ENCODE results near the gene DLX5. TPM values are rescaled to one million over a fixed set of nuclear protein-coding genes. Genes with fewer than 3 reads are reported as not detected.
A peak's percentile ranks its signal among the peaks of the same experiment; 100 is the strongest.

Gene DLX5
- total RNA-seq, 2 donors from 2014 or later: 0.64 to 1.6 TPM

- 96% methylated on average over 3 of the region's 3 CpGs for WGBS
- H3K27me3 ChIP-seq (replicated peaks; ENCODE audit: insufficient read depth): peaks cover 36% of the 10 kb centered on the region
These were observed 16.2 kb downstream of the DLX5 start for GRCh38 chr7:97008275-97008917.

GRCh38 chr7:97007583-97007861 lies 17.1 kb downstream of the DLX5 start:
- no peak for DNase-seq (ENCODE audit: low spot score)
- WGBS: 73% methylated on average over 8 of the region's 8 CpGs
- Histone ChIP-seq H3K4me1 (replicated peaks) (peaks cover 2% of the 10 kb centered on the region), H3K27ac (no peak overlapping the region), H3K4me3 (no peak overlapping the region), H3K27me3 (replicated peaks; ENCODE audit: insufficient read depth) (peaks cover 36% of the 10 kb centered on the region), H3K9me3 (no peaks in the 10 kb centered on the region), H3K36me3 (no peaks in the 10 kb centered on the region)
- TF ChIP-seq POLR2AphosphoS5 (IDR thresholded peaks at IDR 0.05) (no peak), CTCF (IDR thresholded peaks at IDR 0.05) (no peak), POLR2A (IDR thresholded peaks at IDR 0.05) (no peak)
- intact Hi-C loops (cut with DNase I): no loop called here

More at GRCh38 chr7:97008275-97008917, 16.2 kb downstream of the DLX5 start:
- no peak overlapping the region for H3K27ac ChIP-seq
- DNase-seq (ENCODE audit: low spot score): no peak
- H3K4me3 ChIP-seq: no peak overlapping the region
- no peaks in the 10 kb centered on the region for H3K36me3 ChIP-seq
- intact Hi-C loops (cut with DNase I): no loop called here
- no peaks in the 10 kb centered on the region for H3K4me1 ChIP-seq (replicated peaks)
- TF ChIP-seq CTCF (IDR thresholded peaks at IDR 0.05): no peak
- no peaks in the 10 kb centered on the region for H3K9me3 ChIP-seq

- Histone ChIP-seq H3K36me3 (no peaks in the 10 kb centered on the region), H3K27me3 (replicated peaks; ENCODE audit: insufficient read depth) (peaks cover 38% of the 10 kb centered on the region), H3K4me1 (replicated peaks) (peaks cover 2% of the 10 kb centered on the region), H3K9me3 (no peaks in the 10 kb centered on the region), H3K4me3 (no peak overlapping the region), H3K27ac (no peak overlapping the region)
- intact Hi-C loops (cut with DNase I): no loop called here
- WGBS: 52% methylated on average over 39 of the region's 39 CpGs
- no peak for TF ChIP-seq CTCF (IDR thresholded peaks at IDR 0.05)
- TF ChIP-seq POLR2AphosphoS5 (IDR thresholded peaks at IDR 0.05): no peak
- no peak for DNase-seq (ENCODE audit: low spot score)
These were observed 17.6 kb downstream of the DLX5 start for GRCh38 chr7:97006816-97007582.

GRCh38 chr7:97006055-97006815 lies 18.4 kb downstream of the DLX5 start:
- WGBS: 4% methylated on average over 60 of the region's 83 CpGs
- peaks cover 2% of the 10 kb centered on the region for H3K4me1 ChIP-seq (replicated peaks)
- H3K4me3 ChIP-seq: peak overlapping the region; percentile 24 to 32
- DNase-seq (ENCODE audit: low spot score): peak; percentile 32
- intact Hi-C loops (cut with DNase I): no loop called here
- peaks cover 42% of the 10 kb centered on the region for H3K27me3 ChIP-seq (replicated peaks; ENCODE audit: insufficient read depth)
- no peaks in the 10 kb centered on the region for H3K9me3 ChIP-seq
- no peak for TF ChIP-seq CTCF (IDR thresholded peaks at IDR 0.05)
- no peak for TF ChIP-seq POLR2AphosphoS5 (IDR thresholded peaks at IDR 0.05)
- no peak for TF ChIP-seq POLR2A (IDR thresholded peaks at IDR 0.05)
- H3K36me3 ChIP-seq: no peaks in the 10 kb centered on the region
- H3K27ac ChIP-seq: no peak overlapping the region
